ENCODE measurements around the gene DYRK1A. TPM values are rescaled to one million over a fixed set of nuclear protein-coding genes. Genes with fewer than 3 reads are reported as not detected.

Gene DYRK1A
- total and polyA plus RNA-seq, 7 donors = 21.5 to 105 (median 79.9) TPM

DNA sequence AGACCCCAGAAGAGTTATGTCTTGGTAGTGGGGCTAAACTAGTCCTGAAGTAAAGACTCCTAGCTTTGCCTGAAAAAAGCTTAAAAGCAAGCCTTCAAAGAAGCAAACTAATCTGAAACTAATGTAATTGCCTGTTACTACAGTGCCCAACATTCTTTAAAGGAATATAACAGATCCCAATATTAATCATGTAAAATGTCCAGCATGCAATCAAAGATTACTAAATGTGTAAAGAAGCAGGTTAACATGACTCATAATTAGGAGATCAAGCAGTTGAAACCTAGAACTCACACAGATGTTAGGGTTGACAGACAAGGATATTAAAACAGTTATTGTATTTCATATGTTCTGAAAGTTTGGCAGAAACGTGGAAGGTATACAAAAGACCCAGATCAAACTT, 17.8 kb downstream of the DYRK1A start:
- no peaks in the 10 kb centered on the region for H3K27me3 ChIP-seq (ENCODE audit: insufficient read depth in 3 of 3, low read length in 2 of 3)
- DNase-seq (no peak), ATAC-seq (no peak)
- H3K4me3 ChIP-seq = no peak overlapping the region
- 45 to 73% (median 48%) methylated on average over 1 of the region's 1 CpG for WGBS, 3 donors
- TF ChIP-seq, protein P1, sequence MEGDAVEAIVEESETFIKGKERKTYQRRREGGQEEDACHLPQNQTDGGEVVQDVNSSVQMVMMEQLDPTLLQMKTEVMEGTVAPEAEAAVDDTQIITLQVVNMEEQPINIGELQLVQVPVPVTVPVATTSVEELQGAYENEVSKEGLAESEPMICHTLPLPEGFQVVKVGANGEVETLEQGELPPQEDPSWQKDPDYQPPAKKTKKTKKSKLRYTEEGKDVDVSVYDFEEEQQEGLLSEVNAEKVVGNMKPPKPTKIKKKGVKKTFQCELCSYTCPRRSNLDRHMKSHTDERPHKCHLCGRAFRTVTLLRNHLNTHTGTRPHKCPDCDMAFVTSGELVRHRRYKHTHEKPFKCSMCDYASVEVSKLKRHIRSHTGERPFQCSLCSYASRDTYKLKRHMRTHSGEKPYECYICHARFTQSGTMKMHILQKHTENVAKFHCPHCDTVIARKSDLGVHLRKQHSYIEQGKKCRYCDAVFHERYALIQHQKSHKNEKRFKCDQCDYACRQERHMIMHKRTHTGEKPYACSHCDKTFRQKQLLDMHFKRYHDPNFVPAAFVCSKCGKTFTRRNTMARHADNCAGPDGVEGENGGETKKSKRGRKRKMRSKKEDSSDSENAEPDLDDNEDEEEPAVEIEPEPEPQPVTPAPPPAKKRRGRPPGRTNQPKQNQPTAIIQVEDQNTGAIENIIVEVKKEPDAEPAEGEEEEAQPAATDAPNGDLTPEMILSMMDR (IDR thresholded peaks at IDR 0.05) = no peak
- H3K4me1 ChIP-seq = peaks cover 91% of the 10 kb centered on the region
- H3K27ac ChIP-seq = peak overlapping the region; percentile 7
- intact Hi-C loops (cut with DNase I) = no loop called here
- no peaks in the 10 kb centered on the region for H3K36me3 ChIP-seq (ENCODE audit: insufficient read depth in 1 of 2, low read depth in 1 of 2)
- H3K9me3 ChIP-seq = no peaks in the 10 kb centered on the region

DNA sequence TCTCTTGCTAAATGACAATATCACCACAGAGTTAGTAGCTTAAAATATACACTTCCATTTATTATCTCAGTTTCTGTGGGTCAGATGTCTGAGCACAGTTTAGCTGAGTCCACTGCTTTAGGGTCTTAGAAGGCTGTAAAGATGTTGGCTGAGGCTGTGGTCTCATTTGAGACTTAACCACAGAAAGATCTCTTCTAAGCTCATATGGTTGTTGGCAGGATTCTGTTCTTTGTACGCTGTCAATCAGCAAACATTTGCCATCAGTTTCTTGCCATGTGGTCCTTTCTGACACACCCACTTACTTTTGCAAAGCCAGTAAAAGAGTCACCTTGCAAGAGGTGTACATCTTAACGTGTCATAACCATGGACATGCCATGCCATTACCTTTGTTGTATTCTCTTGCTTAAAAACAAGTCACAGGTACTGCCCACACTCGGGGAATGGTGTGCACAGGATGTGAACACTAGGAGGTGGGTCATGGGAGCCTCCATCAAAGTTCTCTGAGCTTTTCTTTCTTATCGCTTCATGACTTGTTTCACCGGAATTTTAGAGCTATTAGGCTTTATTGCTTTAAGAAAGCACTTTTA, 18.7 kb downstream of the DYRK1A start:
- 71 to 79% (median 77%) methylated on average over 5 of the region's 5 CpGs for WGBS, 3 donors
- DNase-seq (no peak), ATAC-seq (no peak)
- H3K36me3 ChIP-seq (ENCODE audit: insufficient read depth in 1 of 2, low read depth in 1 of 2) = no peaks in the 10 kb centered on the region
- H3K4me1 ChIP-seq = peaks cover 91% of the 10 kb centered on the region
- no peaks in the 10 kb centered on the region for H3K27me3 ChIP-seq (ENCODE audit: insufficient read depth in 3 of 3, low read length in 2 of 3)
- peak overlapping the region; percentile 7 for H3K27ac ChIP-seq
- TF ChIP-seq, protein P1 (IDR thresholded peaks at IDR 0.05) = no peak
- no peak overlapping the region for H3K4me3 ChIP-seq
- intact Hi-C loops (cut with DNase I) = no loop called here
- H3K9me3 ChIP-seq = no peaks in the 10 kb centered on the region

DNA sequence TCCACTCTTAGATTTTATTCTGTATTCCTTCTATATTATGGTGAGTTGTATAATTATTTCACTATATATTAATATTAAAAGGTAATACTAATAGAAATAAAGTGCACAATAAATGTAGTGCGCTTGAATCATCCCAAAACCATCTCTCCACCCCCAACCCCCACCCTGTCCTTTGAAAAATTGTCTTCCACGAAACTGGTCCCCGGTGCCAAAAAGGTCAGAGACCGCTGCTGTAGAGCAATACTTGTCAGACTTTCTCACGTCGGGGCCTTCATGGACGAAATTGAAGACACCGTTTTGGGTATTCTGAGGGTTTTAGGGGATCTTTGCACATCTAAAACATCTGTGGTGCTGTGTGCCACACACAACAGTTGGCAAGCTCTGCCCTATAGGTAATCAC, 19.6 kb downstream of the DYRK1A start:
- intact Hi-C loops (cut with DNase I) = no loop called here
- Histone ChIP-seq H3K27ac (peak overlapping the region; percentile 7), H3K9me3 (no peaks in the 10 kb centered on the region), H3K4me3 (no peak overlapping the region), H3K27me3 (ENCODE audit: insufficient read depth in 3 of 3, low read length in 2 of 3) (no peaks in the 10 kb centered on the region), H3K36me3 (ENCODE audit: insufficient read depth in 1 of 2, low read depth in 1 of 2) (no peaks in the 10 kb centered on the region), H3K4me1 (peaks cover 90% of the 10 kb centered on the region)
- ATAC-seq (no peak), DNase-seq (no peak)
- WGBS, 3 donors = 39 to 53% (median 42%) methylated on average over 8 of the region's 8 CpGs
- TF ChIP-seq, protein P1 (IDR thresholded peaks at IDR 0.05) = no peak

DNA sequence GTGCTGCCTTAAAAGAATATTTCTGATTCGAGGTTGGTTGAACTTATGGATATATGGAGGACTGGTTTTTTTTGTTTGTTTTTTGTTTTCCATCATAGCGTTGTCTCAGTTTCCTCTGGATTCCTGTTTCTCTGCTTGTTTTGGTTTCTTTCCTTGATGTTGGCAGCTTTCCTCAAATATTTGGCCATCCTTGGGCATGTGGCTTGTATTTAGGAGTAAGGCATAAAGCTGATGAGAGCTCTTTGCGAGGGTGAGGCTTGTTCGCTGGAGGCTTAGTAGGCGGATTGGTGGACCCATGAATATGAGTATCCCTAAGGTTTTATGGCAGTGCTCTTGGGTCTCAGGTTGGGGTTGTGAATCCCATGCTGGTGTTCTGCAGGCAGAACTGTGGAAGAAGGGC, 22.9 kb downstream of the DYRK1A start:
- intact Hi-C loops (cut with DNase I) = no loop called here
- Histone ChIP-seq H3K27me3 (ENCODE audit: insufficient read depth in 3 of 3, low read length in 2 of 3) (no peaks in the 10 kb centered on the region), H3K4me1 (peaks cover 90% of the 10 kb centered on the region), H3K27ac (no peak overlapping the region), H3K4me3 (no peak overlapping the region), H3K9me3 (no peaks in the 10 kb centered on the region), H3K36me3 (ENCODE audit: insufficient read depth in 1 of 2, low read depth in 1 of 2) (no peaks in the 10 kb centered on the region)
- no peak for ATAC-seq
- no peak for DNase-seq
- TF ChIP-seq, protein P1 (IDR thresholded peaks at IDR 0.05) = no peak
- 62 to 80% (median 76%) methylated on average over 5 of the region's 5 CpGs for WGBS, 3 donors

DNA sequence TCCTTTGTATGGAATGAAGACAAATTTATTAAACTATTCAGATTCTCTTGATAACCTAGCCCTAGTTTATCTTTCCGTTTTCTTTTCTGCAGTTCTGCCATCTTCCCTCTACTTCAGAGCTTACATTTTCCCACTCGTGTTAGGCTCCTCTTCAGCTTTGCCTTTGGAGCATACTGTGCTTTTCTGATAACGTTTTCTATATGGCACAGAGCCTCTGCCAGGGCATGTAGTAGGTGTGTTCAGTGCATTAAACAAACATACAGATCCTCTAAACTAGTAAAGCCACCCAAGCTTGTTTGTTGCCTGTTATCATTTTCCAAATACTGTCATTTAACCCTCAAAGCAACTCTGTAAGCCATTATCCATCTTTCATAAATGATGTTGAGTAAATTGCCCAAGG, 25.1 kb downstream of the DYRK1A start:
- Histone ChIP-seq H3K9me3 (no peaks in the 10 kb centered on the region), H3K4me1 (peaks cover 90% of the 10 kb centered on the region), H3K36me3 (ENCODE audit: insufficient read depth in 1 of 2, low read depth in 1 of 2) (no peaks in the 10 kb centered on the region), H3K27ac (no peak overlapping the region), H3K27me3 (ENCODE audit: insufficient read depth in 3 of 3, low read length in 2 of 3) (no peaks in the 10 kb centered on the region), H3K4me3 (no peak overlapping the region)
- 48 to 64% (median 51%) methylated on average over 3 of the region's 3 CpGs for WGBS, 3 donors
- ATAC-seq (no peak), DNase-seq (no peak)
- TF ChIP-seq, protein P1 (IDR thresholded peaks at IDR 0.05) = no peak
- intact Hi-C loops (cut with DNase I) = no loop called here

Measured in psoas muscle (tissue), 8 donors.